Progenitor cell of endocrine pancreas (in vitro differentiated cells): ENCODE results near the gene FXYD2. TPM values are rescaled to one million over a fixed set of nuclear protein-coding genes. Genes with fewer than 3 reads are reported as not detected.

Source experiments
- DNase-seq: peaks from one replicate; pipeline ENCODE4 v3.0.0; 2021; ENCODE audit warnings: low spot score; ENCODE audit not compliant: unreplicated experiment
- H3K27ac Mint-ChIP-seq: 2 replicates; pipeline ENCODE4 v1.8.0; 2021; ENCODE audit warnings: mild to moderate bottlenecking, moderate library complexity, mixed read lengths
- H3K27me3 Mint-ChIP-seq: 2 replicates; pipeline ENCODE4 v1.8.0; 2021; ENCODE audit warnings: mixed read lengths
- H3K36me3 Mint-ChIP-seq: 2 replicates; pipeline ENCODE4 v1.8.0; 2022; ENCODE audit warnings: mixed read lengths; ENCODE audit not compliant: insufficient read depth
- H3K4me1 Mint-ChIP-seq: 2 replicates; pipeline ENCODE4 v1.8.0; 2021; ENCODE audit warnings: low read depth, mixed read lengths
- H3K4me3 Mint-ChIP-seq: 2 replicates; pipeline ENCODE4 v1.8.0; 2021; ENCODE audit warnings: low read depth, mild to moderate bottlenecking, moderate library complexity, mixed read lengths
- H3K9me3 Mint-ChIP-seq: 2 replicates; pipeline ENCODE4 v1.8.0; 2021; ENCODE audit warnings: low read depth, mixed read lengths
- total RNA-seq: library from RNA; stranded (reverse); gene quantifications from 2 replicates; pipeline ENCODE4 v1.2.1, GENCODE V29; 2021
- TF ChIP-seq, protein P1 (sequence below): fragments of 200-600 bp; sonication (generic); IDR thresholded peaks from one replicate; pipeline ENCODE4 v1.5.0; 2021; ENCODE audit warnings: antibody characterized with exemption, mild to moderate bottlenecking; ENCODE audit not compliant: unreplicated experiment

FXYD2 gene
- total RNA-seq, 1 donor from 2014 or later = 7.4 TPM

DNA sequence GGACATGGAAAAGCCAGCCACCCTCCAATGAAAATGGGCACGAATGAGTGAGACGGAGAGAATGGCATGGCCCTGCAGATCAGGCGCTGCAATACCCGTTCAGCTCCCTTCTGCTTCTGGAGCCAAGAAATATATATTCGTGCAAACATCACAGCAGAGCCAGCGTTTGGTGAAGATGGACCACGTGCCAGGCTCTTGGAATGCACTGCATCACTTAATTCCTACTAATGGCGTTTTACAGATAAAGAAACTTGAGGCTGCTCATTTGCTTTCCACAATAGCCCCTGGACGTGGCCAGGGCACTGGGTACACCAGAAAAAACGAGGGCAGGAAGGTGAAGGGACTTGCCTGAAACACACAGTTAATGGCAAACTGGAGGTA is 1.6 kb upstream of the FXYD2 start:
- Mint-ChIP-seq H3K27me3 (peaks cover 7% of the 10 kb centered on the region), H3K27ac (no peak overlapping the region), H3K4me1 (peaks cover 40% of the 10 kb centered on the region), H3K4me3 (no peak overlapping the region), H3K36me3 (no peaks in the 10 kb centered on the region), H3K9me3 (no peaks in the 10 kb centered on the region)
- TF ChIP-seq, protein P1, sequence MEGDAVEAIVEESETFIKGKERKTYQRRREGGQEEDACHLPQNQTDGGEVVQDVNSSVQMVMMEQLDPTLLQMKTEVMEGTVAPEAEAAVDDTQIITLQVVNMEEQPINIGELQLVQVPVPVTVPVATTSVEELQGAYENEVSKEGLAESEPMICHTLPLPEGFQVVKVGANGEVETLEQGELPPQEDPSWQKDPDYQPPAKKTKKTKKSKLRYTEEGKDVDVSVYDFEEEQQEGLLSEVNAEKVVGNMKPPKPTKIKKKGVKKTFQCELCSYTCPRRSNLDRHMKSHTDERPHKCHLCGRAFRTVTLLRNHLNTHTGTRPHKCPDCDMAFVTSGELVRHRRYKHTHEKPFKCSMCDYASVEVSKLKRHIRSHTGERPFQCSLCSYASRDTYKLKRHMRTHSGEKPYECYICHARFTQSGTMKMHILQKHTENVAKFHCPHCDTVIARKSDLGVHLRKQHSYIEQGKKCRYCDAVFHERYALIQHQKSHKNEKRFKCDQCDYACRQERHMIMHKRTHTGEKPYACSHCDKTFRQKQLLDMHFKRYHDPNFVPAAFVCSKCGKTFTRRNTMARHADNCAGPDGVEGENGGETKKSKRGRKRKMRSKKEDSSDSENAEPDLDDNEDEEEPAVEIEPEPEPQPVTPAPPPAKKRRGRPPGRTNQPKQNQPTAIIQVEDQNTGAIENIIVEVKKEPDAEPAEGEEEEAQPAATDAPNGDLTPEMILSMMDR = no peak
- DNase-seq = no peak

DNA sequence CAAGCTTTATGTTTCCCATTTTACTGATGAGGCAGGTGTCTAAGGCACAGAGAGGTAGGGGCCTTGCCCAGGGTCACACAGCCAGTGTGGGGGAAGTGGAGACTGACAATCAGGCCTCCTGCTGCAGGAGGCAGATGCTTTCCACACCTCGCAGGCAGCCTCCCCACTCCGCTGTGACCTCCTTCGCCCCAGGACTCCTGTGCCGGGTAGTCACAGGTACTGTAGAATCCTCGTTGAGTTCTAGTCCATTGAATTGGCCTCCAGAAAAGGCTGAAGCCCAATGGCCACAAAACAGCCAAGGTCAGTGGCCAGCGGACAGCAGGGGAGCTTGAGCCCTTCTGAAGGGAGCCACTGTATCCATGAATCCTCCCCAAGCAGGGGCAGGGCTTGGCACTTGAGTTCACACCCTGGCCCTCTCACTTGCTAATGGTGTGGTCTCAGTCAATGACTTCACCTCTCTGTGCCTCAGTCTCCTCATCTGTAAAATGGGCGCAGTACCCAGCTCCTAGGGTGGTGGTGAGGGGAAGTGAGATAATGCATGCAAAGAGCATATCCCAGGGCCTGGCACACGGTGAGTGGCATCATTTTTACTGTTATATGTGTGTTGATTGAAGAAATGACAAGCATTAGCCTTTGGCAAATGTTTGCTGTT is 1.1 kb upstream of the FXYD2 start:
- Mint-ChIP-seq H3K27me3 (peaks cover 7% of the 10 kb centered on the region), H3K27ac (no peak overlapping the region), H3K9me3 (no peaks in the 10 kb centered on the region), H3K4me3 (no peak overlapping the region), H3K36me3 (no peaks in the 10 kb centered on the region), H3K4me1 (peaks cover 36% of the 10 kb centered on the region)
- TF ChIP-seq, protein P1 = no peak
- DNase-seq = no peak

DNA sequence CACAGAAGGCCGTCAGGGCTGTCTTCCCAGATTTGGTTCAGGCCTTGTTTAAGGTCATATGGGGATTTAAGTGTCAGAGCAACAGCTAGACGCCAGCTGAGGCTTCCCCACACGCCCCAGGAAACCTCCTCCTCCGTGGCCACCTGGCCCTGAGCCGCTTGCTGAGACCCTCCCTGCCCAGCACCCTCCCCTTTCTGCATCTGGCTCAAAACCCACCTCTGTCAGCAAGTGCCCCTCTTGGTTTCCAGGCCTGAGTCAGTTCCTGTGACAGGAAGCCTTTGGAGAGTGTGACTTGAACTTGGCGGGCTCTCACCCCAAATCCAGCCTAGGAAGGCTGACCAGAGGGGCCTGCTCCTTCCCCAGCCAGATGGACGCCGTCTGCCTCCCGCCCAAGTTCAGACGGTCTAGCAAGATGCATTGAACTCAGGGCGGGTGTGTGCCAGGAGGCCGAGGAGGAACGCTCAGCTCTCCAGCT is 561 bp downstream of the FXYD2 start:
- no peak for DNase-seq
- Mint-ChIP-seq H3K4me1 (peaks cover 38% of the 10 kb centered on the region), H3K4me3 (no peak overlapping the region)

DNA sequence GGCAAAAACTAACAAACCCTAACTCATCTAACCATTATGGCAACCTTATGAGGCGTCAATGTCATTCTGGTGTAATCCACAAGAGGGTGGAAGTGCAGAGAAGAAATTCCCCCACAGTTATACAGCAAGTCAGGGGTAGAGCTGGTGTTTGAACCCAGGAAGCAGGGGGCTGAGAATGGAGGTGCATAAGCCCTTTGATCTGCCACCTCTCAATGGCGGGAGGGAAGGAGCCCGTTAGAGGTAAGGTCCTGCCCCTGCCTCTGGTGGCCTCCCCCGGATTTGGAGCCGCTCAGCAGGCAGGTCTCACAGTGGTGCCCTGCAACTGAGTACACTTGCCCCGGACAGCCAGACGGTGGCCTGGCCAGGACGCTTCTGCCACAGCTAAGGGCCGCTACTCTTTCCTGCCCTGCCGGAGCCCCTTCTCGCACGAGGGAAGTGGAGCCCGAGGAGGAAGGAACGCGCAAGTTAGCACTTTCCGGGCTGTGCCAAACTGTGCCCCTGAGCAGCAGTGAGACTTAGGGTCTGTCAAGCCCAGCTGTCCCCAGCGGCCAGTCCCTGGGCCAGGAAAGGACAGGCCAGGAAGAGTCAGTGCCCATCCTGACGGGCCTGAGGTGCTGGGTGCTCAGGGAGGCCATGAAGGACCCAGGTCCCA is 1.1 kb downstream of the FXYD2 start:
- no peak overlapping the region for H3K4me3 Mint-ChIP-seq
- no peaks in the 10 kb centered on the region for H3K9me3 Mint-ChIP-seq
- peaks cover 38% of the 10 kb centered on the region for H3K4me1 Mint-ChIP-seq
- H3K36me3 Mint-ChIP-seq = no peaks in the 10 kb centered on the region
- DNase-seq = no peak
- TF ChIP-seq, protein P1 = peak; percentile 38
- H3K27me3 Mint-ChIP-seq = peaks cover 7% of the 10 kb centered on the region
- H3K27ac Mint-ChIP-seq = no peak overlapping the region

More for the DNA sequence above, 561 bp downstream of the FXYD2 start:
- no peak overlapping the region for H3K27ac Mint-ChIP-seq
- TF ChIP-seq, protein P1 = no peak
- peaks cover 7% of the 10 kb centered on the region for H3K27me3 Mint-ChIP-seq
- H3K9me3 Mint-ChIP-seq = no peaks in the 10 kb centered on the region
- H3K36me3 Mint-ChIP-seq = no peaks in the 10 kb centered on the region

DNA sequence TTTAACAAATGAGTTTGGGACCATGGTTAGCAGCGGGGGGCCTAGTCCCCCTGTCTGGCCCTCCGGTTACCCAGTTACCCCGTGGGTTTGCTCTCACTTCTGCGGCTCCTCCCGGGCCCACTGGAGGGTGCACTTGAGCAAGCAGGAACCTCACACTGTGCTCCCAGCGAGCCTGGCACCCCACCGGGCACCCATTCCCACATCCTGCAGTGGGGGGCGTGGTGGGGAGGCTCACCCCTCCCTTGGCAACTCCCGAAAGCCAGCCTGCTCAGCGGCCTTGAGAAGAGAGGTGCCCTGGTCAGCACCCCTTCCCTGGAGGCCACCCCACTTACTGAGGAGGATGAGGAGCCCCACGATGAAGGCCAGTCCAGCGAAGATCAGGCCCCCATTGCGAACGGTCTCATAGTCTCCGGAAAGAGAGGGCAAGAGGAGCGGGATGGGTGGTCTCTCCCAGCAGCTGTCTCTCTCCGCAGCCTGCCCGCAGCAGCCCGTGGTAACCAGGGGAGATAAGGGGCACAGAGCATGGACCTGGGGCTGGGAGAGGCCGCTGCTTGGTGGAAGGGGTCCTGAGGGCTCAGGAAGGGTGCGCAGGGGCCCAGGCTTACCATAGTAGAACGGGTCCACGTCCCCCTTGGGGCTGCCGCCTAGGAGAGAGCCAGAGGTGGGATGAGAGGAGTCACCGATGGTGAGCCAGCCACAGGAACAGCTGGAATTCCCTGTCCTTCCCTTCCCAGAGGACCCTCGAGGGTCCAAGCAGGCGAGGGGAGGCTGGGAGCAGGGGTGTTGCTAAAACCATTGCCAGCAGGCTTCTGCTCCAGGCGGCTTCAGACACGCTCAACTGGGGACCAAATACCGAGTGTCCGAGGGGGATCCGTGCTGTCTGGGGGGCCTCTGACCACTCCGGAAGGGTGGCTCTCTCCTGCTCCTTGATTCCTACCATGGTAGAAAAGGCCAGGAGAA is 2.2 kb downstream of the FXYD2 start:
- Mint-ChIP-seq H3K36me3 (no peaks in the 10 kb centered on the region), H3K4me3 (no peak overlapping the region), H3K27me3 (peaks cover 7% of the 10 kb centered on the region), H3K27ac (peak overlapping the region; percentile 39), H3K4me1 (peaks cover 39% of the 10 kb centered on the region), H3K9me3 (no peaks in the 10 kb centered on the region)
- no peak for DNase-seq
- TF ChIP-seq, protein P1 = peak; percentile 69
